HG03457 (cell line): ENCODE measurements around the gene FAM168B.

ENCODE experiments used
- ATAC-seq: cut with Tn5 transposase; IDR thresholded peaks from one replicate; pipeline ENCODE4 v1.9.1; 2021; ENCODE audit warnings: moderate number of reproducible peaks; ENCODE audit not compliant: unreplicated experiment

Gene FAM168B

GRCh38 chr2:131056204-131056931, 36.9 kb downstream of the FAM168B start:
- ATAC-seq = no peak

- no peak for ATAC-seq
These were observed 37.8 kb downstream of the FAM168B start for GRCh38 chr2:131055169-131056065.

- ATAC-seq = no peak
These were observed 38.8 kb downstream of the FAM168B start for GRCh38 chr2:131054488-131054887.

GRCh38 chr2:131052741-131053263, 40.5 kb downstream of the FAM168B start:
- ATAC-seq = no peak

- ATAC-seq = no peak
These were observed 42.4 kb downstream of the FAM168B start for GRCh38 chr2:131050896-131051295.

GRCh38 chr2:131049150-131049718, 44.0 kb downstream of the FAM168B start:
- no peak for ATAC-seq

GRCh38 chr2:131048641-131049040, 44.6 kb downstream of the FAM168B start:
- no peak for ATAC-seq

- ATAC-seq = no peak
These were observed 45.2 kb downstream of the FAM168B start for GRCh38 chr2:131047920-131048560.

- no peak for ATAC-seq
These were observed 46.2 kb downstream of the FAM168B start for GRCh38 chr2:131046918-131047652.

- no peak for ATAC-seq
These were observed 47.0 kb downstream of the FAM168B start for GRCh38 chr2:131046028-131046917.

- ATAC-seq = no peak
These were observed 47.8 kb downstream of the FAM168B start for GRCh38 chr2:131045286-131046027.

GRCh38 chr2:131044757-131045150, 48.5 kb downstream of the FAM168B start:
- no peak for ATAC-seq

- no peak for ATAC-seq
These were observed 49.0 kb downstream of the FAM168B start for GRCh38 chr2:131044075-131044756.

GRCh38 chr2:131043199-131044074, 49.8 kb downstream of the FAM168B start:
- ATAC-seq = no peak

- ATAC-seq = no peak
These were observed 51.0 kb downstream of the FAM168B start for GRCh38 chr2:131042148-131042775.

- ATAC-seq = no peak
These were observed 51.7 kb downstream of the FAM168B start for GRCh38 chr2:131041402-131042147.
